ENCODE results near the gene MT4.

- TF ChIP-seq CTCF (IDR thresholded peaks at IDR 0.05), result no peak
- TF ChIP-seq EZH2 (IDR thresholded peaks at IDR 0.05), result no peak
Measured at GRCh38 chr16:56515665-56516064, 49.2 kb upstream of the MT4 start.

Measured in neural progenitor cell (in vitro differentiated cells).